ENCODE data around the gene COPE. TPM values are rescaled to one million over a fixed set of nuclear protein-coding genes. Genes with fewer than 3 reads are reported as not detected.

COPE gene
- total and polyA plus RNA-seq, 2 of the 8 experiments (the other 6 are each of a cell fraction or from before 2014, with no cell fraction given) = 178 to 356 TPM

DNA sequence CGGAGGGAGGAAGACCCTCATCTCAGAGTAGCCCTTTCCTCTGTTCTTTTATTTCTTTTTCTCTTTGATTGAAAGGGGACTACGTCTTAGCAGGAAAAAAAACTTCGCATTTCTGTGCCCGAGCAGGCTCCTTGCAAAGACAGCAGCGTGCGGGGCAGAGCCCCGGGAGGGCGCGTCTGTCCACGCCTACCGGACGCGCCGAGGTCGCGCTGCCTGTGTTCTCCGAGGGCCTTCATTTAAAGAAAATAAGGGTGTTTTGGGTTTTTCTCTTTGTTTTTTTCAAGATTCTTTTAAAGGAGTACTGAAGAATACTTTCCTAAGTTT, 52.4 kb downstream of the COPE start (continued):
- no peak for TF ChIP-seq POLR2AphosphoS5 (IDR thresholded peaks at IDR 0.05; ENCODE audit: low read depth, low read length)
- no peak for TF ChIP-seq GABPA (IDR thresholded peaks at IDR 0.05; ENCODE audit: borderline replicate concordance, insufficient read depth, low read length)
- TF ChIP-seq SRF (IDR thresholded peaks at IDR 0.05; ENCODE audit: low read depth, low read length) = no peak
